ENCODE data around the gene AIRE. TPM values are rescaled to one million over a fixed set of nuclear protein-coding genes. Genes with fewer than 3 reads are reported as not detected.
A peak's percentile ranks its signal among the peaks of the same experiment; 100 is the strongest.

The AIRE gene
- total RNA-seq, 4 donors from 2014 or later: 0.12 TPM; not detected in 3

DNA sequence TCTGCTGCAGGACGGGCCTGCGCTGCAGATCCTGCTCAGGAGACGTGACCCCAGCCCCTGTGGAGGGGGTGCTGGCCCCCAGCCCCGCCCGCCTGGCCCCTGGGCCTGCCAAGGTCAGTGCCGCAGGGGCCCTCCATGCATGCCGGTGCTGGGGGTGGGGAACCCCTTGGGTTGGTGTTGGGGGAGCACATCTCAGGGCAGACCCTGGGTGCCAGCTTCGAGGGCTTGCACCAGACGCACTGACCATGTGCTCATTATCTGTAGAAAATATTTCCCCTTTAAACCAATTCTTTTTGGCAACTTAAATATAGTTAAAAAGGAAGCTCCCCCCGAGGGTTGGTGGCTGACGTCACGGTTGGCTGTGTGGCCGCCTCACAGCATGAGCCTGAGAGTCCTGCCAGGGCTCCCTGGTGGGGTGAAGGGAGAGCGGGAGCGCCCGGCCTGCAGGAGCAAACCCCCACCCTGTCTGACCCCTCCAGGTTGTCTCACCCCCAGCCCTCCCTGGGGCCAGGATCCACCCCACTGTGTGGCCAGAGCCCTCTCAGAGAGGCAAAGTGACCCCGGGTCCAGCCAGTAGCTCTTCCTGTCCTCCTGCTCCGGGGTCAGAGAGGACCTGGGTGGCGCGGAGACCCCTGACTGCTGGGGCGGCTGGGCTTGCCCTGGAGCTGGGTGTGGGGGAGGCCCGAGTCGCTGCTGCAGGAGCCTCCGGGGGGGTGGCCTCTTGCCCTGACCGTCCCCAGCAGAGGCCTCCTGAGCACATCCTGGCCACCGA is 8.9 kb downstream of the AIRE start:
- ATAC-seq (ENCODE audit: low FRiP score): no peak
- DNase-seq (ENCODE audit: low spot score): peak; percentile 42
- TF ChIP-seq CTCF (IDR thresholded peaks at IDR 0.05): no peak

- no peak for TF ChIP-seq CTCF (IDR thresholded peaks at IDR 0.05)
- DNase-seq (ENCODE audit: low spot score) (no peak), ATAC-seq (ENCODE audit: low FRiP score) (no peak)
Observed at GRCh38 chr21:44295163-44295573, 9.5 kb downstream of the AIRE start.

GRCh38 chr21:44295646-44296045 is 10.0 kb downstream of the AIRE start:
- DNase-seq (ENCODE audit: low spot score) (no peak), ATAC-seq (ENCODE audit: low FRiP score) (no peak)
- no peak for TF ChIP-seq CTCF (IDR thresholded peaks at IDR 0.05)

DNA sequence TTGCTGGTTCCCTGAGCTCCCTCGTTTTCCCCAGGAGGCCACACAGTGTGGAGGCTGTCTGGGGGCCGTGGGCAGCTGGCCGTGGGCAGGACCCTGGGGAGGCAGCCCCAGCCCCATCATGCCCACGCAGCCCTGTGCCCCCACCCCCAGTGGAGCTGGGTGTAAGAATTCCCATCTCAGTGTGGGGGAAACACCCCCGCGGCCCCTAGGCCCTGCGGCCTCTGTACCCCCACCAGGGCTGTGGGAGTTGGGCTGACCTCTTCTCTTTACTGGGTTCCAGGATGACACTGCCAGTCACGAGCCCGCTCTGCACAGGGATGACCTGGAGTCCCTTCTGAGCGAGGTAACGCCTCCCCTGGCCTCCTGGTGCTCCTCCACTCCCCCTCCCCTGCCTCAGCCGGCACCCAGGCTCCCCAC is 10.4 kb downstream of the AIRE start:
- no peak for TF ChIP-seq CTCF (IDR thresholded peaks at IDR 0.05)
- DNase-seq (ENCODE audit: low spot score): no peak
- ATAC-seq (ENCODE audit: low FRiP score): no peak

DNA sequence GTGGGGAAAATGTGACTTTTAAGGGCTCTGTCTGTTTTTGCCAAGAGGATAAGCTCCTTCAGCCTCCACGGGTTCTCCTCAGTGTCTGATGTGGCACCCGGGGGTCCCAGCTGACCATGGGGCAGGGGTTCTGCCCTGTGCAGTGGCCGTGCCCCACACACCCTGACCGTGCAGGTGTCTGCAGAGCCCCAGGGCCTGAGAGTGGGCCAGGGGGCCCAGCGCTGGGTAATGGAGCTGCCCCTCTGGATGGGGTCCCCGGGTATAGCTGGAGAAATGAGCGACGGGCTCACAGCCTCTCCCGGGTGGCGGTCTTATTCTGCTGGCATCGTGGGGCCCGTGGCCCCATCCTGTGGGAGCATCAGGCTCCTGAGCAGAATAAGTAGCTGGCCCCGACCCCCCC is 11.2 kb downstream of the AIRE start:
- DNase-seq (ENCODE audit: low spot score): no peak
- ATAC-seq (ENCODE audit: low FRiP score): no peak
- no peak for TF ChIP-seq CTCF (IDR thresholded peaks at IDR 0.05)

DNA sequence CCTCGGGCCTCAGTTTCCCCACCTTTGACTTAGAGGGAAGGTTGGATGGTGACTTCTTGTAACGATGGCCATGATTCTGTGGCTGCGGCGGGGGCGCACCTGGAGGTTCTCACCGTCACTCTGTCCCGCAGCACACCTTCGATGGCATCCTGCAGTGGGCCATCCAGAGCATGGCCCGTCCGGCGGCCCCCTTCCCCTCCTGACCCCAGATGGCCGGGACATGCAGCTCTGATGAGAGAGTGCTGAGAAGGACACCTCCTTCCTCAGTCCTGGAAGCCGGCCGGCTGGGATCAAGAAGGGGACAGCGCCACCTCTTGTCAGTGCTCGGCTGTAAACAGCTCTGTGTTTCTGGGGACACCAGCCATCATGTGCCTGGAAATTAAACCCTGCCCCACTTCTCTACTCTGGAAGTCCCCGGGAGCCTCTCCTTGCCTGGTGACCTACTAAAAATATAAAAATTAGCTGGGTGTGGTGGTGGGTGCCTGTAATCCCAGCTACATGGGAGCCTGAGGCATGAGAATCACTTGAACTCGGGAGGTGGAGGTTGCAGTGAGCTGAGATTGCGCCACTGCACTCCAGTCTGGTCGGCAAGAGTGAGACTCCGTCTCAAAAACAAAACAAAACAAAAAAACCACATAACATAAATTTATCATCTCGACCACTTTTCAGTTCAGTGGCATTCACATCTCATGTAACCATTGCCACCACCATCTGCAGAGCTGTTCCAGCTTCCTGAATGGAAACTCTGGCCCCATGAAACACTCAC is 12.0 kb downstream of the AIRE start:
- DNase-seq (ENCODE audit: low spot score) (peak; percentile 81), ATAC-seq (ENCODE audit: low FRiP score) (peak; percentile 37)
- peak in 1 of 3 donors; percentile 51 for TF ChIP-seq CTCF (IDR thresholded peaks at IDR 0.05)

Measured in omental fat pad (tissue), 4 donors.